Activated CD8-positive, alpha-beta memory T cell treated with anti-CD3 and anti-CD28 coated beads, Interleukin-2, amount 50 U/mL, for 4 hours (primary cell): Measurements from ENCODE around the gene AAR2.

Experiments used
- DNase-seq: peaks from one replicate; pipeline ENCODE4 v3.0.0-alpha.2; 2020

The AAR2 gene, protein sequence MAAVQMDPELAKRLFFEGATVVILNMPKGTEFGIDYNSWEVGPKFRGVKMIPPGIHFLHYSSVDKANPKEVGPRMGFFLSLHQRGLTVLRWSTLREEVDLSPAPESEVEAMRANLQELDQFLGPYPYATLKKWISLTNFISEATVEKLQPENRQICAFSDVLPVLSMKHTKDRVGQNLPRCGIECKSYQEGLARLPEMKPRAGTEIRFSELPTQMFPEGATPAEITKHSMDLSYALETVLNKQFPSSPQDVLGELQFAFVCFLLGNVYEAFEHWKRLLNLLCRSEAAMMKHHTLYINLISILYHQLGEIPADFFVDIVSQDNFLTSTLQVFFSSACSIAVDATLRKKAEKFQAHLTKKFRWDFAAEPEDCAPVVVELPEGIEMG

GRCh38 chr20:36235892-36236785 lies at the start of gene AAR2:
TSS of gene AAR2 (plus strand) at chr20:36236478. CDS start at chr20:36239869, 3,391 bp downstream.
- DNase-seq, result peak; percentile 75

GRCh38 chr20:36193977-36194712 lies 42.1 kb upstream of the AAR2 start:
- DNase-seq, result no peak

DNA sequence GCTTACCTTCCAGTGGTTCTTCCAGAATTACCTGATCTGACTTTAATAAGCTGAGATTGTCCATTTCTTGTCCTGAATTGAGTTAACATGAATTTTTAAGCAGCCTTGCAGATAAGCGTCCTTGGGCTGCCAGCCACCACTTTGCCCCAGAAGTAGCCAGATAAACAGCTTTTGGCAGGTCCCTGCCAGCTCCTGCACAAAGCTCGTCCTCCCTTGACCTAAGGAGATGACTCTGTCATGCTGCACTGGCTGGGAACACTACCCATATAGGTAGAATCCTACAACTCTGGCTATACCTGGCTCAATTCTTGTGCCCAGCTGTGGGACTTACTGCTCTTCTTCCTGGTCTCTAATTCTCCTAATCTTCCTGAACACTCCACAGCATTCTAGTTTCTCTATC lies 39.6 kb upstream of the AAR2 start:
- DNase-seq, result no peak

DNA sequence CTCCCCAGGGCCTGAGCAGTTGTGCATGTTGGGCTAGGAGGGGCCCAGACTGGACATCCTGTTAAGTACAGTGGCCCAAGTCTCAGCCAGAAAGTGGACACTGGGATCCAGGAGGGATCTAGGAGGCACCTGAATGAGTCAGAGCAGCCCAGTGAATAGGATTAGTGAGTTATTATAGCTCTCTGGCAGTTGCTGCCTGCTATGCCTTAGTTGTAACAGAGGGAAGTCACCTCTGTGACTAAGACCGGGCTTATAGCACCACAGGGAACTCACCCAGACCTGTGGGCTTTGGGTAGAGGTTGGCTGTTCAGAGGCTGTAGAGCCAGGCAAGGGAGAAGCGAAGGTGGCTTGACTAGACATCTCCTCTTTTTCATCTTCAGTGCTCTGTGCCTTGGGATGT lies 39.0 kb upstream of the AAR2 start:
- no peak for DNase-seq

- peak; percentile 77 for DNase-seq
Measured at GRCh38 chr20:36199345-36200257, 36.7 kb upstream of the AAR2 start.

DNA sequence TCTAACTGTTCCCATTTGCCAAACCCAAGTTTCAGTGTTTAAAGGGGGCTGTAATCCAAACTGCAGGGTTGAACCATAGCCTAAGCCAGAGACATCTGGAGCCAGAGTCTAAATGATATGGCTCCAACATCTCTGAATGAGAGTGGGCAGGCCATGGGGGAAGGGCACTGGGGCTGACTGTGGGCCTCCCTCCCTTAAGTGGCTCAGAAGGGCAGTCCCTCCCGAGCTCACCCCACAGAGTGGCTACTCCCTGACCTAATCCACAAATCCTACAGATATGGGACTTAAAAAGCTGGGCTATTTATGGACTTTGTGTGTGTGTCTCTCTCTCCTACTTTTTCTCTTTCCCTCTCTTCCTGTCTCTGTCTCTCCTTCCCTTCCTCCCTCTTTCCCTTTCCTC lies 35.8 kb upstream of the AAR2 start:
- DNase-seq, result no peak

- DNase-seq, result no peak
Measured at GRCh38 chr20:36201198-36201597, 35.1 kb upstream of the AAR2 start.

- DNase-seq, result peak; percentile 78
Measured at GRCh38 chr20:36202891-36203338, 33.4 kb upstream of the AAR2 start.

- DNase-seq, result no peak
Measured at GRCh38 chr20:36203861-36204260, 32.4 kb upstream of the AAR2 start.

- no peak for DNase-seq
Measured at GRCh38 chr20:36205026-36205425, 31.3 kb upstream of the AAR2 start.

- no peak for DNase-seq
Measured at GRCh38 chr20:36206068-36206467, 30.2 kb upstream of the AAR2 start.

GRCh38 chr20:36206641-36207040 lies 29.6 kb upstream of the AAR2 start:
- DNase-seq, result no peak

DNA sequence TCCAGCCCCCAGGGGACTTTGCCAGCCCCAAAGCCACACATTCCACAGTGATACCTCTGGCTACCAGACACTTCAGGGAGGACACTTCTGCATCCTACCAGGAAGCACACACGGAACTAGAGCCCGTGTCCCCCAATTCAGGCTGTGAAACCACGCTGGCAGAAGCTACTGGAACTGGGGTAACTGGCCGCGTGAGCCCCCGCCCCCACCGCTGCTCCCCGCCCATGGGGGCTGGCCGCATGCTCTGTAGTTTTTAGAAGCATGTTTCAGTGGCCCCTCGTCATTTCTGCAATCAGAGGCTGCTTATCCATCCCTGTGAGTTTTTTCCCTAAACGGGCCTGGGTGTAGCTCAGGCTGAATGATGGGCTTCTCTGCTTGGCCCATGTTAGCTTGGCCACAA lies 28.7 kb upstream of the AAR2 start:
- DNase-seq, result no peak

GRCh38 chr20:36208257-36208656 lies 28.0 kb upstream of the AAR2 start:
- DNase-seq, result no peak

- no peak for DNase-seq
Measured at GRCh38 chr20:36210436-36211021, 25.7 kb upstream of the AAR2 start.

- no peak for DNase-seq
Measured at GRCh38 chr20:36213362-36213761, 22.9 kb upstream of the AAR2 start.

GRCh38 chr20:36214684-36215256 lies 21.5 kb upstream of the AAR2 start:
- DNase-seq, result no peak

- no peak for DNase-seq
Measured at GRCh38 chr20:36215778-36216177, 20.5 kb upstream of the AAR2 start.

- DNase-seq, result no peak
Measured at GRCh38 chr20:36216314-36217025, 19.8 kb upstream of the AAR2 start.

DNA sequence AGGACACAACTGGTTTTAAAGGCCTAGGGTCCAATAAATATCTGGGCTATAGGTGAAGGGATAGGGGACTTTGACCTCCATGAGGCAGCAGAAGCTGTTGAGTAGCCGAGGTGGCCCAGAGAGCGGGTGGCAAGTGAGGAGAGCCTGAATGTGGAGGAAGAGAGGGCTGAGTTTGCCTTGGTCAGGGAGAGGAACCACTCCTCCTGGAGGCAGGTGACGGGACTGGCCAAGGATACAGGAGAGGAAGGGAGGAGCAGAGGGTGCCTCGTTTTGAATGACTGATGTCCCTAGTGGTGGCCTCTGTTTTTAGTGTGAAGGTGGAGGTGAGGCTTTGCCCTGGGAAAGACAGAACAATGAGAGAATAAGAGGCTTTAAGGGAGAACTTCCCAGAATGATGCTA lies 19.1 kb upstream of the AAR2 start:
- no peak for DNase-seq
